Measurements from ENCODE around the gene DCC.

DNA sequence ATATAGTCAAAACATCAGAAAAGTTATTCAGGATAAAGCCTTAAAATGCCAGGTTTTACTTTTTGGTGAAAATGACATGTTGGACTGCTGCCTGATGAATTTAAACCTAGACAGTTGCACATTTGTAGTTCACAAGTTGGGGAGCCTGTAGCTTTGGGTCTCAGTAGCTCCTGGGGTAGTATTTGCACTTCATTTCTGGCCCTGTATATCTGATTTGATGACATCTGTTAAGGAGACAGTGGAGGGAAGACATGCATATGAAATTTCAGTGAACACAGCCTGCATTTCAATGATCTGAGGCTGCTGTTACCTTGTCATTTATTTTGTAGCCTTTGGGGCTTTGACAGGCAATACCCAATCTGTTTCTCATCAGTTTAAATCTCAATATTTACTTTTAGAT is 156.4 kb downstream of the DCC start:
- TF ChIP-seq EZH2 (IDR thresholded peaks at IDR 0.05) = no peak
- no peak for TF ChIP-seq POLR2AphosphoS5 (IDR thresholded peaks at IDR 0.05; ENCODE audit: borderline replicate concordance, low read depth, low read length)
- TF ChIP-seq FOXP2 (optimal IDR thresholded peaks at IDR 0.05; ENCODE audit: control extremely low read depth, extremely low read length, insufficient read depth) = no peak

Measured in SK-N-MC (cell line).